ENCODE results near the gene SNED1.

Gene SNED1

DNA sequence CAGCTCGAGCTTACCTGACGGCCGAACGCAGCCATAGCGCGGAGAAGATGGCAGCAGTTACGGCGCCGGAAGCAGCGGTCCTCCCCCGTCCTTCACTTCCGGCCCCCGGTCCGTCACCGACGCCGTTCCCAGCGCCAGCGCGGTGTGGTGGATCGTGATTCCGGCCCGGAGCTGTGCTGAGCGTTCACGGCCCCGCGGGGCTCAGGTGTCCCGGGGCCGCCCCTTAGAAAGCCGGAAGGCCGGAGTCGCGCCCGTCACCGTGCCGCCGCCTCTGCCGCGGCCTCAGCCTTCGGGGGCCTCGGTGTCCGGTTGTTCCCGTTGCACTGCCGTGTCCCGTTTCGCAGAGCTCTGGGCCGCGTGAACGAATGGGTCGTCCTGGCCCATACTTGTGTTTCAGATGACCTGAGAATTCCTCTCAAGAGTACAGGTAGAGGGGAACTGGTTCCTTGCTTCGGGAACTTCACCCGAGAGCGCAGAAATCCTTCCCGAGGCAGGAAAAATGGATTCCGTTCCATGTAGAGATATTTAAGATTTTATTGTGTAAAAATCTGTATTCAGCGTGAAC is 103.9 kb downstream of the SNED1 start, which contains the start of gene MTERF4 (continued):
- TF ChIP-seq ZNF2 (tag by site-specific recombination; IDR thresholded peaks at IDR 0.05) (peak; percentile 93), ZNF157 (tag by site-specific recombination; IDR thresholded peaks at IDR 0.05) (no peak), SP3 (tag by site-specific recombination; IDR thresholded peaks at IDR 0.05) (peak; percentile 73), MZF1 (tag by site-specific recombination; IDR thresholded peaks at IDR 0.05; ENCODE audit: borderline replicate concordance) (0 out of 2 replicates have a peak, but pooled peaks have one; percentile 43), ZNF658 (tag by site-specific recombination; IDR thresholded peaks at IDR 0.05) (no peak), ZNF549 (tag by site-specific recombination; IDR thresholded peaks at IDR 0.05) (no peak), ZNF530 (tag by site-specific recombination; IDR thresholded peaks at IDR 0.05; ENCODE audit: low read depth) (no peak), ZNF707 (tag by site-specific recombination; IDR thresholded peaks at IDR 0.05) (0 out of 2 replicates have a peak, but pooled peaks have one; percentile 6), ZNF629 (tag by site-specific recombination; IDR thresholded peaks at IDR 0.05) (peak; percentile 76), ZBTB1 (tag by site-specific recombination; IDR thresholded peaks at IDR 0.05) (peak; percentile 70; the same call in 1 of the 2 replicates), ZNF416 (tag by site-specific recombination; IDR thresholded peaks at IDR 0.05) (no peak), ZNF529 (tag by site-specific recombination; IDR thresholded peaks at IDR 0.05; ENCODE audit: insufficient replicate concordance) (no peak), ZNF266 (tag by site-specific recombination; IDR thresholded peaks at IDR 0.05; ENCODE audit: low read depth) (0 out of 2 replicates have a peak, but pooled peaks have one; percentile 3), ZNF132 (tag by site-specific recombination; IDR thresholded peaks at IDR 0.05; ENCODE audit: borderline replicate concordance) (no peak), OSR2 (tag by site-specific recombination; IDR thresholded peaks at IDR 0.05) (0 out of 2 replicates have a peak, but pooled peaks have one; percentile 18)
- TF ChIP-seq, protein P1, sequence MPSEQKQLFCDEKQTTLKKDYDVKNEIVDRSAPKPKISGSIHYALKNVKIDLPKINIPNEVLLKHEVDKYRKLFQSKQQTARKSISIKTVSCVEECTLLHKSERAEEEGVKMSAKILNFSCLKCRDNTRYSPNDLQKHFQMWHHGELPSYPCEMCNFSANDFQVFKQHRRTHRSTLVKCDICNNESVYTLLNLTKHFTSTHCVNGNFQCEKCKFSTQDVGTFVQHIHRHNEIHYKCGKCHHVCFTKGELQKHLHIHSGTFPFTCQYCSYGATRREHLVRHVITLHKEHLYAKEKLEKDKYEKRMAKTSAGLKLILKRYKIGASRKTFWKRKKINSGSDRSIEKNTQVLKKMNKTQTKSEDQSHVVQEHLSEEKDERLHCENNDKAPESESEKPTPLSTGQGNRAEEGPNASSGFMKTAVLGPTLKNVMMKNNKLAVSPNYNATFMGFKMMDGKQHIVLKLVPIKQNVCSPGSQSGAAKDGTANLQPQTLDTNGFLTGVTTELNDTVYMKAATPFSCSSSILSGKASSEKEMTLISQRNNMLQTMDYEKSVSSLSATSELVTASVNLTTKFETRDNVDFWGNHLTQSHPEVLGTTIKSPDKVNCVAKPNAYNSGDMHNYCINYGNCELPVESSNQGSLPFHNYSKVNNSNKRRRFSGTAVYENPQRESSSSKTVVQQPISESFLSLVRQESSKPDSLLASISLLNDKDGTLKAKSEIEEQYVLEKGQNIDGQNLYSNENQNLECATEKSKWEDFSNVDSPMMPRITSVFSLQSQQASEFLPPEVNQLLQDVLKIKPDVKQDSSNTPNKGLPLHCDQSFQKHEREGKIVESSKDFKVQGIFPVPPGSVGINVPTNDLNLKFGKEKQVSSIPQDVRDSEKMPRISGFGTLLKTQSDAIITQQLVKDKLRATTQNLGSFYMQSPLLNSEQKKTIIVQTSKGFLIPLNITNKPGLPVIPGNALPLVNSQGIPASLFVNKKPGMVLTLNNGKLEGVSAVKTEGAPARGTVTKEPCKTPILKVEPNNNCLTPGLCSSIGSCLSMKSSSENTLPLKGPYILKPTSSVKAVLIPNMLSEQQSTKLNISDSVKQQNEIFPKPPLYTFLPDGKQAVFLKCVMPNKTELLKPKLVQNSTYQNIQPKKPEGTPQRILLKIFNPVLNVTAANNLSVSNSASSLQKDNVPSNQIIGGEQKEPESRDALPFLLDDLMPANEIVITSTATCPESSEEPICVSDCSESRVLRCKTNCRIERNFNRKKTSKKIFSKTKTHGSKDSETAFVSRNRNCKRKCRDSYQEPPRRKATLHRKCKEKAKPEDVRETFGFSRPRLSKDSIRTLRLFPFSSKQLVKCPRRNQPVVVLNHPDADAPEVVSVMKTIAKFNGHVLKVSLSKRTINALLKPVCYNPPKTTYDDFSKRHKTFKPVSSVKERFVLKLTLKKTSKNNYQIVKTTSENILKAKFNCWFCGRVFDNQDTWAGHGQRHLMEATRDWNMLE (tag by site-specific recombination; conservative IDR thresholded peaks at IDR 0.05; ENCODE audit: low read depth) = peak; percentile 66
- TF ChIP-seq, protein P2, sequence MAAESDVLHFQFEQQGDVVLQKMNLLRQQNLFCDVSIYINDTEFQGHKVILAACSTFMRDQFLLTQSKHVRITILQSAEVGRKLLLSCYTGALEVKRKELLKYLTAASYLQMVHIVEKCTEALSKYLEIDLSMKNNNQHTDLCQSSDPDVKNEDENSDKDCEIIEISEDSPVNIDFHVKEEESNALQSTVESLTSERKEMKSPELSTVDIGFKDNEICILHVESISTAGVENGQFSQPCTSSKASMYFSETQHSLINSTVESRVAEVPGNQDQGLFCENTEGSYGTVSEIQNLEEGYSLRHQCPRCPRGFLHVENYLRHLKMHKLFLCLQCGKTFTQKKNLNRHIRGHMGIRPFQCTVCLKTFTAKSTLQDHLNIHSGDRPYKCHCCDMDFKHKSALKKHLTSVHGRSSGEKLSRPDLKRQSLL (tag by site-specific recombination; IDR thresholded peaks at IDR 0.05) = no peak
- TF ChIP-seq, protein P3, sequence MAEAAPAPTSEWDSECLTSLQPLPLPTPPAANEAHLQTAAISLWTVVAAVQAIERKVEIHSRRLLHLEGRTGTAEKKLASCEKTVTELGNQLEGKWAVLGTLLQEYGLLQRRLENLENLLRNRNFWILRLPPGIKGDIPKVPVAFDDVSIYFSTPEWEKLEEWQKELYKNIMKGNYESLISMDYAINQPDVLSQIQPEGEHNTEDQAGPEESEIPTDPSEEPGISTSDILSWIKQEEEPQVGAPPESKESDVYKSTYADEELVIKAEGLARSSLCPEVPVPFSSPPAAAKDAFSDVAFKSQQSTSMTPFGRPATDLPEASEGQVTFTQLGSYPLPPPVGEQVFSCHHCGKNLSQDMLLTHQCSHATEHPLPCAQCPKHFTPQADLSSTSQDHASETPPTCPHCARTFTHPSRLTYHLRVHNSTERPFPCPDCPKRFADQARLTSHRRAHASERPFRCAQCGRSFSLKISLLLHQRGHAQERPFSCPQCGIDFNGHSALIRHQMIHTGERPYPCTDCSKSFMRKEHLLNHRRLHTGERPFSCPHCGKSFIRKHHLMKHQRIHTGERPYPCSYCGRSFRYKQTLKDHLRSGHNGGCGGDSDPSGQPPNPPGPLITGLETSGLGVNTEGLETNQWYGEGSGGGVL (tag by site-specific recombination; IDR thresholded peaks at IDR 0.05) = no peak
- TF ChIP-seq, protein P4, sequence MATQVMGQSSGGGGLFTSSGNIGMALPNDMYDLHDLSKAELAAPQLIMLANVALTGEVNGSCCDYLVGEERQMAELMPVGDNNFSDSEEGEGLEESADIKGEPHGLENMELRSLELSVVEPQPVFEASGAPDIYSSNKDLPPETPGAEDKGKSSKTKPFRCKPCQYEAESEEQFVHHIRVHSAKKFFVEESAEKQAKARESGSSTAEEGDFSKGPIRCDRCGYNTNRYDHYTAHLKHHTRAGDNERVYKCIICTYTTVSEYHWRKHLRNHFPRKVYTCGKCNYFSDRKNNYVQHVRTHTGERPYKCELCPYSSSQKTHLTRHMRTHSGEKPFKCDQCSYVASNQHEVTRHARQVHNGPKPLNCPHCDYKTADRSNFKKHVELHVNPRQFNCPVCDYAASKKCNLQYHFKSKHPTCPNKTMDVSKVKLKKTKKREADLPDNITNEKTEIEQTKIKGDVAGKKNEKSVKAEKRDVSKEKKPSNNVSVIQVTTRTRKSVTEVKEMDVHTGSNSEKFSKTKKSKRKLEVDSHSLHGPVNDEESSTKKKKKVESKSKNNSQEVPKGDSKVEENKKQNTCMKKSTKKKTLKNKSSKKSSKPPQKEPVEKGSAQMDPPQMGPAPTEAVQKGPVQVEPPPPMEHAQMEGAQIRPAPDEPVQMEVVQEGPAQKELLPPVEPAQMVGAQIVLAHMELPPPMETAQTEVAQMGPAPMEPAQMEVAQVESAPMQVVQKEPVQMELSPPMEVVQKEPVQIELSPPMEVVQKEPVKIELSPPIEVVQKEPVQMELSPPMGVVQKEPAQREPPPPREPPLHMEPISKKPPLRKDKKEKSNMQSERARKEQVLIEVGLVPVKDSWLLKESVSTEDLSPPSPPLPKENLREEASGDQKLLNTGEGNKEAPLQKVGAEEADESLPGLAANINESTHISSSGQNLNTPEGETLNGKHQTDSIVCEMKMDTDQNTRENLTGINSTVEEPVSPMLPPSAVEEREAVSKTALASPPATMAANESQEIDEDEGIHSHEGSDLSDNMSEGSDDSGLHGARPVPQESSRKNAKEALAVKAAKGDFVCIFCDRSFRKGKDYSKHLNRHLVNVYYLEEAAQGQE (tag by site-specific recombination; IDR thresholded peaks at IDR 0.05) = peak; percentile 49; the same call in 1 of the 2 replicates
- TF ChIP-seq, protein P5, sequence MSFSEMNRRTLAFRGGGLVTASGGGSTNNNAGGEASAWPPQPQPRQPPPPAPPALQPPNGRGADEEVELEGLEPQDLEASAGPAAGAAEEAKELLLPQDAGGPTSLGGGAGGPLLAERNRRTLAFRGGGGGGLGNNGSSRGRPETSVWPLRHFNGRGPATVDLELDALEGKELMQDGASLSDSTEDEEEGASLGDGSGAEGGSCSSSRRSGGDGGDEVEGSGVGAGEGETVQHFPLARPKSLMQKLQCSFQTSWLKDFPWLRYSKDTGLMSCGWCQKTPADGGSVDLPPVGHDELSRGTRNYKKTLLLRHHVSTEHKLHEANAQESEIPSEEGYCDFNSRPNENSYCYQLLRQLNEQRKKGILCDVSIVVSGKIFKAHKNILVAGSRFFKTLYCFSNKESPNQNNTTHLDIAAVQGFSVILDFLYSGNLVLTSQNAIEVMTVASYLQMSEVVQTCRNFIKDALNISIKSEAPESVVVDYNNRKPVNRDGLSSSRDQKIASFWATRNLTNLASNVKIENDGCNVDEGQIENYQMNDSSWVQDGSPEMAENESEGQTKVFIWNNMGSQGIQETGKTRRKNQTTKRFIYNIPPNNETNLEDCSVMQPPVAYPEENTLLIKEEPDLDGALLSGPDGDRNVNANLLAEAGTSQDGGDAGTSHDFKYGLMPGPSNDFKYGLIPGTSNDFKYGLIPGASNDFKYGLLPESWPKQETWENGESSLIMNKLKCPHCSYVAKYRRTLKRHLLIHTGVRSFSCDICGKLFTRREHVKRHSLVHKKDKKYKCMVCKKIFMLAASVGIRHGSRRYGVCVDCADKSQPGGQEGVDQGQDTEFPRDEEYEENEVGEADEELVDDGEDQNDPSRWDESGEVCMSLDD (tag by site-specific recombination; IDR thresholded peaks at IDR 0.05) = peak; percentile 74
- TF ChIP-seq, protein P6, sequence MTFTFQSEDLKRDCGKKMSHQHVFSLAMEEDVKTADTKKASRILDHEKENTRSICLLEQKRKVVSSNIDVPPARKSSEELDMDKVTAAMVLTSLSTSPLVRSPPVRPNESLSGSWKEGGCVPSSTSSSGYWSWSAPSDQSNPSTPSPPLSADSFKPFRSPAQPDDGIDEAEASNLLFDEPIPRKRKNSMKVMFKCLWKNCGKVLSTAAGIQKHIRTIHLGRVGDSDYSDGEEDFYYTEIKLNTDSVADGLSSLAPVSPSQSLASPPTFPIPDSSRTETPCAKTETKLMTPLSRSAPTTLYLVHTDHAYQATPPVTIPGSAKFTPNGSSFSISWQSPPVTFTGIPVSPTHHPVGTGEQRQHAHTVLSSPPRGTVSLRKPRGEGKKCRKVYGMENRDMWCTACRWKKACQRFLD (tag by site-specific recombination; IDR thresholded peaks at IDR 0.05) = no peak
